ENCODE results near the gene PRRT1.
"Not testable (repeated sequence)": the region's sequence is repeated elsewhere in the genome, so short reads cannot be mapped to it uniquely, and the experiment has no call there.

Gene PRRT1

DNA sequence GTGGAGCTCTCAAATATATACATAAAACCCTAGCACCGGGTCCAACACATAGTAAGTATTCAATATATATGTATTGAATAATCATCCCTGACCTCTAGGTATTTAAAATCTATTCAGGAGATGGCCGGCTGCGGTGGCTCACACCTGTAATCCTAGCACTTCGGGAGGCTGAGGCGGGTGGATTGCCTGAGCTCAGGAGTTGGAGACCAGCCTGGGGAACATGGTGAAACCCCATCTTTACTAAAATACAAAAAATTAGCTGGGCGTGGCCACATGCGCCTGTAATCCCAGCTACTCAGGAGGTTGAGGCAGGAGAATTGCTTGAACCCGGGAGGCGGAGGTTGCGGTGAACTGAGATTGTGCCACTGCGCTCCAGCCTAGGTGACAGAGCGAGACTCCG is 41.4 kb upstream of the PRRT1 start:
- H3K4me1 ChIP-seq (ENCODE audit: control insufficient read depth, insufficient read depth, low read length): peaks cover 17% of the 10 kb centered on the region

DNA sequence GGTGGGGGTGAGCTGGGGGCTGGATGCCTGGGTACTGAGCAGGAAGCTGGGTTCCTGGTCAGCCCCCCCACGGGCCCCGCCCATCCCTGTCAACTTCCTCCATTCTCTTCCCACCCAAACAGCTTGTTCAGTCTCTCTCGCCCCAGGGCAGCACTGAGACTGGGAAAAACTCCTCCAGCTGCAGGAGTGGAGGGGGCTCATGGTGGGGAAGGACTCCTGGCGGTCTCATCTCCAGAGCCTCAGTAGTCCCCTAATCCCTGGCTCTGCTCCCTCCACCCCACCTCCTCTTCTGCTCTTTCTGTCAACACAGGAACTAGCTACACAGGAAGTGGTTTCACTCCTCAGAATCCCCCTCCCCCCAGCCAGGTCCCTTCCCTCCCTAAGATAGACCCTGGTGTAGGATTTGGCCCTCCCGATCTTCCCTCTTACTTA is 40.9 kb upstream of the PRRT1 start, which contains the start of gene GPSM3:
GPSM3 (minus strand) TSS at position 36 of the 432 bp plus-strand sequence. CDS start 130 bp downstream, outside the sequence.
- H3K4me3 ChIP-seq (ENCODE audit: low read length): no peak within 1 kb of the TSS
- H3K9me3 ChIP-seq (ENCODE audit: control insufficient read depth, insufficient read depth, low read length): no peaks in the 10 kb centered on the region
- H3K27ac ChIP-seq (ENCODE audit: low read length): no peak within 1 kb of the TSS
- no CpG with 5 or more reads among the region's 5 CpGs for WGBS (ENCODE audit: insufficient coverage, insufficient read length)
- DNase-seq (ENCODE audit: low read depth, low spot score): no peak
- H3K27me3 ChIP-seq (ENCODE audit: control insufficient read depth, insufficient read depth, low read length): no peaks in the 10 kb centered on the region
- peaks cover 5% of the 10 kb centered on the region; the same call in 1 of the 2 replicates for H3K36me3 ChIP-seq (ENCODE audit: control insufficient read depth, insufficient read depth, low read length)
- H3K4me1 ChIP-seq (ENCODE audit: control insufficient read depth, insufficient read depth, low read length): peaks cover 17% of the 10 kb centered on the region

More for the DNA sequence above, 41.4 kb upstream of the PRRT1 start:
- WGBS (ENCODE audit: insufficient coverage, insufficient read length): no CpG with 5 or more reads among the region's 13 CpGs
- not testable (repeated sequence) for H3K36me3 ChIP-seq (ENCODE audit: control insufficient read depth, insufficient read depth, low read length); H3K4me3 ChIP-seq (ENCODE audit: low read length); H3K27ac ChIP-seq (ENCODE audit: low read length); H3K27me3 ChIP-seq (ENCODE audit: control insufficient read depth, insufficient read depth, low read length); H3K9me3 ChIP-seq (ENCODE audit: control insufficient read depth, insufficient read depth, low read length); DNase-seq (ENCODE audit: low read depth, low spot score)

DNA sequence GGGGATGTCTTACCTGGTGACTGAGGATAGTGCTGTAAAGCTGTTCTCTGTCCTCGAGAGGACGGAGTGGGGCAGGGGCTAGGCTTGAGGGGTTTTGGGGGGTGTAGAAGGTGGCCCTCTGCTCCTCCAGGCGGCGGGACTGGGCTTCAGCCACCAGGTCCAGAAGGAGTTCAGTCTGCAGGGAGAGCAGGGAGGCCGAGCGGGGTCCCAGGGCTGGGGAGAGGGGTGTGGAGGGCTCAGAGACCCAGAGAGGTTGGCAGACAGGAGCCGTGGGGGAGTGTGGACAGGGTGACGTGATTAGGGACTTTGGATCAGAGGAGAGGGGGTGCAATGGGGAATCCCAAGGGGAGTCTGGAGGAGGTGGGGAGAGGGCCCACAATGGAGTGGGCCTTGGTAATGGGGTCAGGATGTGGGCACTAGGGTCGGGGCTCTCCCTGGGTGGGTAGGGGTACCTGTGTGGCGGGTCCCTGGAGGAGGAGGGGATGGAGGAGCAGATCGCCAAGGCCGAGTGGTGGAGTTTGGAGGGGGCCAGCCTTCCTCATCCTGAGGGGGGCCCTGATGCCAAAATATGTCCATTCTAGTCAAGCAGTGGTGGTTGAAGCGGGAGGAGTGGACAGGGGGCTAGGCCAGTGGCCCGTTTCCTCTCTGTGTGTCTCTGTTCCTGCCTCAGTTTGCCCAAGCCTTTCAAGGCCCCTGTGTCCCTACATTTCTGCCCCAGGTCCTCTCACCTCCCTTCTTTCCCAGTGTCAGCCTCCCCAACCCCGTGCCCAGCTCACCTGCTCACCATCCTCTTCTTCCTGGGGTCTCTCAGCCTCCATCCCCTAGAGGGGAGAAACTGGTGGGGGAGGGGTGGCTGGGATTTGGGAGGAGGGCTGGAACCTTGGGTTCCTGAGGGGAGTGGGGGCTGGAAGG is 40.2 kb upstream of the PRRT1 start:
- DNase-seq (ENCODE audit: low read depth, low spot score): no peak
- Histone ChIP-seq H3K27ac (ENCODE audit: low read length) (no peak overlapping the region), H3K36me3 (ENCODE audit: control insufficient read depth, insufficient read depth, low read length) (peaks cover 8% of the 10 kb centered on the region; the same call in 1 of the 2 replicates), H3K9me3 (ENCODE audit: control insufficient read depth, insufficient read depth, low read length) (no peaks in the 10 kb centered on the region), H3K4me1 (ENCODE audit: control insufficient read depth, insufficient read depth, low read length) (peaks cover 13% of the 10 kb centered on the region), H3K27me3 (ENCODE audit: control insufficient read depth, insufficient read depth, low read length) (no peaks in the 10 kb centered on the region), H3K4me3 (ENCODE audit: low read length) (no peak overlapping the region)
- WGBS (ENCODE audit: insufficient coverage, insufficient read length): no CpG with 5 or more reads among the region's 15 CpGs

DNA sequence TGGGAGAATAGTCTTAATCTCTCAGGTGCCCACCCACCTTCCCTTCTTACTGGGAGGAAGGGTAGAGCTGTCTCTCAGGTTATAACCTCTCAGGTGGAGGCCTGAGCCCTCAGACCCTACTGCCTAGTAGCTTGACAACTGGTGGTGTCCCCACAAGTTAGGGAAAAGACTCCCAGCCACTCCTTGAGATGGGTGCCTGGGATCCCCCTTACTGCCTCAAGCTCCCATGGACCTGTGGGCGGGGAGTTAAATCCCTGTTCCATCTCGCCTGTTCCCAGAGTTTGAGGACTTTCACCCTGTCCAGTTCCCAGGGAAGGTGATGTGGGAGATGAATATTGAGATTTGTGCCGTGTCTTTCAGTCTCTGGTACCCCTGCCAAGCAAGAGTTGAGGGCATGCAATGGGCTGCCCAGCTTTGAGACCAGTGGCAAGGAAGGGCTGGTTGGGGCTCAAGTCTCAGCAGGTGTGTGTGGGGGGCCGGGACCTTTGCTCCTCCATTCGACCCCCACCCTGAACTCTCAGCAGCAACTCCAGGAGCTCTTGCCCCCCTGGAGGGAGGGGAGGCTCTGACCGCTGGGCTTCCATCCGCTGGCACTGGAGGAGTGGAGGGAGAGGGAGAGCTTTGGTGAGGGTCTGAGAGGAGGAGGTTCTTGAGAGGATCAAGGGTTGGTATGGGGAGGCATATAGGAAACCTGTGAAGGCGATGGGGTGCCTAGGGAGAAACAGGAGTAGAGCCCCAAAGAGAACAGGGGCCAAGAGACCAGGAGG is 39.4 kb upstream of the PRRT1 start:
- H3K4me1 ChIP-seq (ENCODE audit: control insufficient read depth, insufficient read depth, low read length): peaks cover 10% of the 10 kb centered on the region
- no peak overlapping the region for H3K27ac ChIP-seq (ENCODE audit: low read length)
- no peaks in the 10 kb centered on the region for H3K9me3 ChIP-seq (ENCODE audit: control insufficient read depth, insufficient read depth, low read length)
- DNase-seq (ENCODE audit: low read depth, low spot score): no peak
- H3K4me3 ChIP-seq (ENCODE audit: low read length): no peak overlapping the region
- no peaks in the 10 kb centered on the region for H3K27me3 ChIP-seq (ENCODE audit: control insufficient read depth, insufficient read depth, low read length)
- peaks cover 14% of the 10 kb centered on the region; the same call in 1 of the 2 replicates for H3K36me3 ChIP-seq (ENCODE audit: control insufficient read depth, insufficient read depth, low read length)
- no CpG with 5 or more reads among the region's 8 CpGs for WGBS (ENCODE audit: insufficient coverage, insufficient read length)

DNA sequence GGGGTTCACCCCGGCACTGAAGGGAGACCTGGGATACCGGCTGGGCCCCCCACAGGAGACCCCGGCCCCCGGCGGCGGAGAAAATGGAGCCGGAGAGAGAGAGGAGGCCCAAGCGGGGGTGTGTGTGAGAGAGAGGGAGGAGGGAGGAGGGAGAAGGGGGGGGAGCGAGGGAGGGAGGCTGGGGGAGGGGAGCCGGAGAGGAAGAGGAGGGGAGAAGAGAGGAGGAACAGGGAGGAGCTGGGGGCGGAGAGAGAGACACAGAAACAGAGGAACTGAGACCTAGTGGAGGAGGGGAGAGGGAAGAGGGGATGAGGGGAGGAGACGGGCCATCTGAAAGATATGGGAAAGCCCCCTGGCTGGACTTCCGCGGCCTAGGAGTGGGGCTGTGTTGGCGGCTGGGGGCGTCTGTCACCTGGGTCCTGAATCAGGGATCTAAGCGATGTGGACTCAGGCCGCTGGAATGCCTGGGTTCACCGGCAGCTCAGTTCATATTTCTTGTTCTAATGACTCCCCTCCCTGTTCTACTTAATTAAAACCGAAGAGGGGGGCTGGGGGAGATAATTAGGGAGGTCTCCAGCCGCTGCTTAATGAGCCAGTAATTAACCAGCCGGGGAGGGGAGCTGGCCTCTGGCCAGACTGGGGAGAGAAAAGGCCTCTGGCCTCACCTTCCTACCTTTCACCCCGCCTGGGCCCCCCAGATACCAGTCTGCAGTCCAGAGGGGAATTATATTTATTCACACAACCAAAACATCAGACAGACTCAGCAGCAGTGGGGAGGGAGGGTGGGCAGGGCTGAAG is 38.5 kb upstream of the PRRT1 start, which contains the start of gene PBX2:
PBX2 (minus strand) TSS at position 149 of the 798 bp plus-strand sequence. CDS start 287 bp downstream, outside the sequence.
- Histone ChIP-seq H3K4me3 (ENCODE audit: low read length) (peak within 1 kb of the TSS; percentile 45; the same call in 1 of the 2 replicates), H3K9me3 (ENCODE audit: control insufficient read depth, insufficient read depth, low read length) (no peaks in the 10 kb centered on the region), H3K36me3 (ENCODE audit: control insufficient read depth, insufficient read depth, low read length) (peaks cover 14% of the 10 kb centered on the region; the same call in 1 of the 2 replicates), H3K27ac (ENCODE audit: low read length) (no peak within 1 kb of the TSS), H3K27me3 (ENCODE audit: control insufficient read depth, insufficient read depth, low read length) (no peaks in the 10 kb centered on the region), H3K4me1 (ENCODE audit: control insufficient read depth, insufficient read depth, low read length) (peaks cover 10% of the 10 kb centered on the region)
- no peak for DNase-seq (ENCODE audit: low read depth, low spot score)
- WGBS (ENCODE audit: insufficient coverage, insufficient read length): no CpG with 5 or more reads among the region's 23 CpGs

DNA sequence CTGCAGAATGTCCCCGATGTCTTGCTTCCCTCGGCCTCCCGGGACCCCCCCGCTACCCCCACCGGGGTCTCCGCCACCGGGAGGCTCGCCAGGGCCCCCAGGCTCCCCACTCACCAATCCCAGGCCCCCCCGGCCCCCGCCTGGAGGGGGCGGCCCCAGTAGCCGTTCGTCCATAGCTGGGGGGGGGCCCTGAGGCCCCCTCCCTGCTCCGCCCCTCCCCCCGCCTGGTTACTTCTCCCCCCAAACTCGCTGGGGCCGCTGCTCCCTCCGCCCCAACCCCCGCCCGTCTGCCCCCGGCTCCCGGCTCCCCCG is 38.0 kb upstream of the PRRT1 start:
- Histone ChIP-seq H3K27me3 (ENCODE audit: control insufficient read depth, insufficient read depth, low read length) (no peaks in the 10 kb centered on the region), H3K4me1 (ENCODE audit: control insufficient read depth, insufficient read depth, low read length) (peaks cover 9% of the 10 kb centered on the region), H3K9me3 (ENCODE audit: control insufficient read depth, insufficient read depth, low read length) (no peaks in the 10 kb centered on the region), H3K27ac (ENCODE audit: low read length) (no peak overlapping the region), H3K36me3 (ENCODE audit: control insufficient read depth, insufficient read depth, low read length) (peaks cover 14% of the 10 kb centered on the region; the same call in 1 of the 2 replicates), H3K4me3 (ENCODE audit: low read length) (peak overlapping the region; percentile 45; the same call in 1 of the 2 replicates)
- WGBS (ENCODE audit: insufficient coverage, insufficient read length): no CpG with 5 or more reads among the region's 23 CpGs
- no peak for DNase-seq (ENCODE audit: low read depth, low spot score)

DNA sequence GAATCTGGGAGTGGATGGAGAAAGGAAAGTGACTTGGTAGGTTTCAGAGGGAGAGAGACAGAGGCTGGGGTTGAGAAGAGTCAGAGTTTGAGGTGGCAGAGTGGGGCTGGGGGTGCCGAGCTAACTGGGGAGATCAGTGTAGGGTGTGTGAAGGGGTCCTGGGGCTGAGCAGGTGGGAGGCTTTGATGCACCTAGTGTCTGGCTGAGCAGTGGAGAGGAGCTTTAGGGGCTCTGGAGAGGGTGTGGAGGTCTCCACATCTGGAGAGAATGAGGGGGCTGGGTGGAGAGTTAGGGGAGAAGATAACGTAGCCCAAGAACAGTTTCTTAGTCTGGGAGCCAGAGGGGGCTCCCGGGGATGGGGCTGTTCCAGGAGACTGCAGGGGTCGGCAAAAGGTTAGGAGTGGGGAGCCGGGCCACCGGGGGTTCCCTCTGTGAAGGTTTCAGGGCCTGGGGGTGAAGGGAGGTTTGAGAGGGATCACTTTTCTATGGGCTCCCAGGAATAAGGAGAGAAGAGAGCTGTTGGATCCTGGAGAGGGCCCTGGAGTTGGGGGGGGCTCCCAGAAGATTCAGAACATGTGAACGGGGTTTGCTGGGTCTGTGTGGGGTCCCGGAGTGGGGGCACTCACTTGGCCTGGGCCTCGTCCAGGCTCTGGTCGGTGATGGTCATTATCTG is 37.5 kb upstream of the PRRT1 start:
- Histone ChIP-seq H3K4me1 (ENCODE audit: control insufficient read depth, insufficient read depth, low read length) (peaks cover 9% of the 10 kb centered on the region), H3K27ac (ENCODE audit: low read length) (no peak overlapping the region), H3K4me3 (ENCODE audit: low read length) (peak overlapping the region; percentile 45; the same call in 1 of the 2 replicates), H3K27me3 (ENCODE audit: control insufficient read depth, insufficient read depth, low read length) (no peaks in the 10 kb centered on the region), H3K36me3 (ENCODE audit: control insufficient read depth, insufficient read depth, low read length) (peaks cover 14% of the 10 kb centered on the region; the same call in 1 of the 2 replicates), H3K9me3 (ENCODE audit: control insufficient read depth, insufficient read depth, low read length) (no peaks in the 10 kb centered on the region)
- WGBS (ENCODE audit: insufficient coverage, insufficient read length): no CpG with 5 or more reads among the region's 10 CpGs
- DNase-seq (ENCODE audit: low read depth, low spot score): no peak

DNA sequence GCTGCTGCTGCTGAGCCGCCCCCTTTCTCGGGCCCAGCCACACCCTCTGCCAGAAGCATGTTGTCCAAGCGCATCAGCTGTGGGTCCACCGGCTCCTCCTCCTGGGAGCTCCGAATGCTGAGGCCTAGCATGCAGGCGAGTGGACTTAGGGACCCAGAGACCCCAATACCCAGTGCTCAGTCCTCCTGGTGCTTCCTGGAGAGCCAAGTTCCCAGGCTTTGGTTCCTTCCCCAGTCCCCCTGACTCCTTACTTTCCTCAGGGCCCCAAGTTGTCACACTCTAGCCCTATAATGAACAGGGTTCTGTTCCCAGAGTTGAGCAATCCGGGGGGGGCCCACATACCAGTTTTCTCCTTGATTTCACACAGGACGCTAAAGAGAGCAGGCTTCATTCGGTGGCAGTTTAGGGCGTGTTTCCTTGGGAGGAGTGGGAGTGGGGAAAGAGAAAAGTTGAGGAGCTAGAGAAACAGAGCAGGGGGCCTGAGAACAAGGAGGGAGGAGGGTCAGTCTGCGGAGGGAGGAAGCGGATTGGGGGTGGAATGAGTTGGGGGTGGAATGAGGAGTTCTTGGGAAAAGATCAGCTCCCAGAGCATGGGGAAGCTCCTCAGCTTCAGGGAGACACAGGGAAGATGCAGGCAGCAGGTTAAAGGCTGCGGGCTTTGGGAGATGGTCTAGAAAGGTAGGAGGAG is 36.8 kb upstream of the PRRT1 start:
- Histone ChIP-seq H3K27me3 (ENCODE audit: control insufficient read depth, insufficient read depth, low read length) (no peaks in the 10 kb centered on the region), H3K27ac (ENCODE audit: low read length) (no peak overlapping the region), H3K4me3 (ENCODE audit: low read length) (peak overlapping the region; percentile 45; the same call in 1 of the 2 replicates), H3K4me1 (ENCODE audit: control insufficient read depth, insufficient read depth, low read length) (peaks cover 11% of the 10 kb centered on the region), H3K9me3 (ENCODE audit: control insufficient read depth, insufficient read depth, low read length) (no peaks in the 10 kb centered on the region), H3K36me3 (ENCODE audit: control insufficient read depth, insufficient read depth, low read length) (peaks cover 14% of the 10 kb centered on the region; the same call in 1 of the 2 replicates)
- DNase-seq (ENCODE audit: low read depth, low spot score): no peak
- no CpG with 5 or more reads among the region's 13 CpGs for WGBS (ENCODE audit: insufficient coverage, insufficient read length)

DNA sequence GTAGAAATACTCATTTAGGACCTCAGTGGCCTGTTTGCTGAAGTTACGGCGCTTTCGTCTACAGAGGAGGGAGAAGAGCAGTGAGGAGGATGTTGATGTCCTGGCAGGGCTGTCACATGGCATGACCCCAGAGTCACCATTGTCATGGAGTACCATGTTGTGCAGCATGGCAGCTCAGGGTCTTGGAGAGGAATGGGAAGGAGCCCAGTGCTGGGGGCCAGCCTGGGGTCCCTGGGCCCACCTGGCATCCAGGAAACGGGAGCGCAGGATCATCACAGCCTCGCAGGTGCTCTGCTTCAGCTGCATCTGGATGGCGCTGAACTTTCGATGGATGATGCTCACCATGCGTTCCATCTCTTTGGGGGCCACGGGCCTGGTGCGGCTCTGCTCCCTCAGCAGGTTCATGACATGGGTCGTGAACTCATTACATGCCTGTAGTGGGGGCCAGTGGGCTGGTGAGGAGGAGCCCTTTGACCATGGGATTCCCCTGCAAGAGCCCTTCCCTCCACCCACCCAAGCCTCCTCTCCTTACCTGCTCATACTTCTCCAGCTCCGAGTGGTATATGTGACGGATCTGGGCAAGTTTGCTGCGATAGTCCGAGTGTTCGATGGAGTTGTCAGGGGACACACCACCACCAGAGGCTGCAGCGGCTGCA is 36.1 kb upstream of the PRRT1 start:
- H3K27me3 ChIP-seq (ENCODE audit: control insufficient read depth, insufficient read depth, low read length); H3K27ac ChIP-seq (ENCODE audit: low read length); H3K9me3 ChIP-seq (ENCODE audit: control insufficient read depth, insufficient read depth, low read length); DNase-seq (ENCODE audit: low read depth, low spot score); H3K4me3 ChIP-seq (ENCODE audit: low read length): not testable (repeated sequence)
- Histone ChIP-seq H3K4me1 (ENCODE audit: control insufficient read depth, insufficient read depth, low read length) (peaks cover 11% of the 10 kb centered on the region), H3K36me3 (ENCODE audit: control insufficient read depth, insufficient read depth, low read length) (peaks cover 17% of the 10 kb centered on the region)
- WGBS (ENCODE audit: insufficient coverage, insufficient read length): no CpG with 5 or more reads among the region's 18 CpGs
